IPS DF 6.9 (cell line): ENCODE results near the gene SLC27A3.

Source experiments
- DNase-seq: peaks from one replicate; pipeline ENCODE4 v3.0.0-alpha.2; 2013; ENCODE audit warnings: low read depth, low spot score
- H3K27ac ChIP-seq: one replicate; pipeline ENCODE4 v1.5.1; 2013; ENCODE audit warnings: low read length, control low read depth
- H3K27me3 ChIP-seq: 2 replicates; pipeline ENCODE4 v1.6.1; 2013; ENCODE audit warnings: mild to moderate bottlenecking, low read length; ENCODE audit not compliant: control insufficient read depth, insufficient read depth
- H3K36me3 ChIP-seq: 2 replicates; pipeline ENCODE4 v1.6.1; 2013; ENCODE audit warnings: low read length; ENCODE audit not compliant: control insufficient read depth, insufficient read depth
- H3K4me1 ChIP-seq: 2 replicates; pipeline ENCODE4 v1.6.1; 2013; ENCODE audit warnings: low read length; ENCODE audit not compliant: control insufficient read depth, insufficient read depth
- H3K4me3 ChIP-seq: 2 replicates; pipeline ENCODE4 v1.5.1; 2013; ENCODE audit warnings: mild to moderate bottlenecking, low read length
- H3K9me3 ChIP-seq: 2 replicates; pipeline ENCODE4 v1.6.1; 2013; ENCODE audit warnings: low read length, inconsistent platforms; ENCODE audit not compliant: control insufficient read depth, insufficient read depth
- WGBS: extraction: QIAGEN DNeasy Blood & Tissue Kit; methylation state at CpG from one replicate; pipeline ENCODE4 v1.1.7; 2013; ENCODE audit warnings: mixed read lengths, missing lambda C conversion rate; ENCODE audit not compliant: insufficient read length, insufficient coverage; 5-methylcytosine and 5-hydroxymethylcytosine counted together

SLC27A3 gene

DNA sequence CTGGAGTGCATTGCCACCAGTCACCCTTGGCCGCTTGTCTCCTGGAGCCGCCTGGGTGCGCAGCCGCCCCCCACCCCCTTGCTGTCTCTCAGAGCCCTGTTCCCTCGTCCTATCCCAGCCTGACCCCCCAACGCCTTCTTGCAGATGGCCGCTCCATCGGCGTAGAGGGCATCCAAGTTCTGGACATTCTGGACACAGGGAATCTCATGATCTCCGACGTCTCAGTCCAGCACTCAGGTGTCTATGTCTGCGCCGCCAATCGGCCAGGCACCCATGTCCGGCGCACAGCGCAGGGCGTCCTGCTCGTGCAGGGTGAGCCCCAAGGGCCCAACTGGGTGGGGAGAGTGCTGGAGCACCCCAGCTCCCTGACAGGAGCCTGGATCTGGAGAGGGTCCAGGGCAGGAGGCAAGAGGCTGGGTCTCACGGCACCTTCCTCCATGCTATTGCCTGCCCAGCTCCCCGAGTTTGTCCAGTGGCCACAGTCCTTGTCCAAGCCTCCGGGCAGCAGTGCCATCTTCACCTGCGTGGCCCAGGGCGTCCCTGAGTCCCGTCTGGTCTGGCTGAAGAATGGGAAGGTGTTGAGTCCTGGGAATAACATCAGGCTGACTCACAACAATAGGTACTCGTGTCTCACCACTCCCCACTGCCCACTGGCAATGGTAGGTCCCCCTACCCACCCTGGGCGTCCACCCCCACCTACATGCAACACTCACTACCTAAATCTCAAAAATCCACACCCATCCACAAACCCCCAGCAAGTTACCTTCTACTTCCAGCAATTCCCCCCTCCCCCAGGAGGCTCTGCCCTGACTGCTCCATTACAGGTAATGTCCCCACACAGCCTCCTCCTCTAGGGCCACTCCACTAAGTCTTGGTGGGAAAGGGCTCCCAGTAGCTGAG lies 24.6 kb downstream of the SLC27A3 start:
- no peak overlapping the region for H3K27ac ChIP-seq
- H3K4me1 ChIP-seq, result peaks cover 5% of the 10 kb centered on the region; the same call in 1 of the 2 replicates
- H3K9me3 ChIP-seq, result no peaks in the 10 kb centered on the region
- no peaks in the 10 kb centered on the region for H3K27me3 ChIP-seq
- H3K4me3 ChIP-seq, result no peak overlapping the region
- H3K36me3 ChIP-seq, result no peaks in the 10 kb centered on the region
- DNase-seq, result no peak
- WGBS, result no CpG with 5 or more reads among the region's 27 CpGs

DNA sequence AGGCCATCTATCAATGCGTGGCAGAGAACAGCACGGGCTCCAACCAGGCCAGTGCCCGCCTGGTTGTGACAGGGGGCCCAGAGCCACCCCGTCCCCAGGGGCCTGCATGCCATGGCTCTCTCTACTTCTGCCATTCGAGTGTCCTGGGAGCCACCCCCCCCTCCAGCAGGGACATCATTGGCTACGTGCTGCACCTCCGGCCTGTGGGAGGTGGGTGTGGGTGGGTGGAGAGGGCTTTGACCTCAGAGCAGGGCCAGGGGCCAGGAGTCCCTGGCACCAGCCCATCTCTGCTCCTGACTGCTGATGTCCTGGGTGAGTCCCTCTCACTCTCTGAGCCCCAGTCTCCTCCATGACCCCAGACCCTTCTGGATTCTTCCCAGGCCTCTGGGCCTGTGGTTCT lies 25.3 kb downstream of the SLC27A3 start:
- H3K27ac ChIP-seq, result no peak overlapping the region
- H3K4me1 ChIP-seq, result peaks cover under 1% of the 10 kb centered on the region; the same call in 1 of the 2 replicates
- H3K9me3 ChIP-seq, result no peaks in the 10 kb centered on the region
- no peak overlapping the region for H3K4me3 ChIP-seq
- H3K36me3 ChIP-seq, result no peaks in the 10 kb centered on the region
- no CpG with 5 or more reads among the region's 7 CpGs for WGBS
- DNase-seq, result no peak
- no peaks in the 10 kb centered on the region for H3K27me3 ChIP-seq

GRCh38 chr1:153801028-153801625 lies 25.9 kb downstream of the SLC27A3 start:
- WGBS, result no CpG with 5 or more reads among the region's 6 CpGs
- H3K27ac ChIP-seq, result no peak overlapping the region
- H3K27me3 ChIP-seq, result no peaks in the 10 kb centered on the region
- H3K9me3 ChIP-seq, result no peaks in the 10 kb centered on the region
- H3K36me3 ChIP-seq, result no peaks in the 10 kb centered on the region
- H3K4me3 ChIP-seq, result no peak overlapping the region
- H3K4me1 ChIP-seq, result no peaks in the 10 kb centered on the region; the same call in 1 of the 2 replicates
- DNase-seq, result no peak

GRCh38 chr1:153801786-153802697 lies 26.8 kb downstream of the SLC27A3 start:
- Histone ChIP-seq H3K36me3 (peaks cover under 1% of the 10 kb centered on the region; the same call in 1 of the 2 replicates), H3K4me1 (no peaks in the 10 kb centered on the region; the same call in 1 of the 2 replicates), H3K4me3 (no peak overlapping the region), H3K9me3 (no peaks in the 10 kb centered on the region), H3K27ac (no peak overlapping the region), H3K27me3 (no peaks in the 10 kb centered on the region)
- DNase-seq, result no peak
- no CpG with 5 or more reads among the region's 7 CpGs for WGBS

GRCh38 chr1:153803470-153804056 lies 28.4 kb downstream of the SLC27A3 start:
- Histone ChIP-seq H3K27me3 (no peaks in the 10 kb centered on the region), H3K27ac (no peak overlapping the region), H3K36me3 (peaks cover 3% of the 10 kb centered on the region; the same call in 1 of the 2 replicates), H3K4me3 (no peak overlapping the region), H3K9me3 (no peaks in the 10 kb centered on the region), H3K4me1 (no peaks in the 10 kb centered on the region; the same call in 1 of the 2 replicates)
- DNase-seq, result no peak
- WGBS, result no CpG with 5 or more reads among the region's 3 CpGs

DNA sequence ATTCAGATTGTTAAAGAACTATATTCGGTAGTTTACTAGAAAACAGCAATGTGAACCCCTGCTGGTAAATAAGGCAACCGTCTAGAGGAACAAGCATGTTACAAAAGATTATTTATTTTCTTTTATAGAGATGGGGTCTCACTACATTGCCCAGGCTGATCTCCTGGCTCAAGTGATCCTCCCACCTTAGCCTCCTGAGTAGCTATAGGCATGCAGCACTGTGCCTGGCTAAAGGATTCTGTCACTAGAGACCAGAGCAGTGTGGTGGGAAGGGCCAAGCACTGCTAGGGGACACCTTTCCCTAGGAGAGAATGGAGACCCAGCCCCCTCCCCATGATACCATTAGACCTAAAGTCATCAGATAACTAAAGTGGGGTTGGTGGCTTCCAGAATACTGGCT lies 28.9 kb downstream of the SLC27A3 start:
- WGBS, result no CpG with 5 or more reads among the region's 2 CpGs
- H3K4me1 ChIP-seq, result no peaks in the 10 kb centered on the region; the same call in 1 of the 2 replicates
- H3K9me3 ChIP-seq, result no peaks in the 10 kb centered on the region
- peaks cover 3% of the 10 kb centered on the region; the same call in 1 of the 2 replicates for H3K36me3 ChIP-seq
- H3K27me3 ChIP-seq, result no peaks in the 10 kb centered on the region
- no peak overlapping the region for H3K27ac ChIP-seq
- no peak overlapping the region for H3K4me3 ChIP-seq
- no peak for DNase-seq

DNA sequence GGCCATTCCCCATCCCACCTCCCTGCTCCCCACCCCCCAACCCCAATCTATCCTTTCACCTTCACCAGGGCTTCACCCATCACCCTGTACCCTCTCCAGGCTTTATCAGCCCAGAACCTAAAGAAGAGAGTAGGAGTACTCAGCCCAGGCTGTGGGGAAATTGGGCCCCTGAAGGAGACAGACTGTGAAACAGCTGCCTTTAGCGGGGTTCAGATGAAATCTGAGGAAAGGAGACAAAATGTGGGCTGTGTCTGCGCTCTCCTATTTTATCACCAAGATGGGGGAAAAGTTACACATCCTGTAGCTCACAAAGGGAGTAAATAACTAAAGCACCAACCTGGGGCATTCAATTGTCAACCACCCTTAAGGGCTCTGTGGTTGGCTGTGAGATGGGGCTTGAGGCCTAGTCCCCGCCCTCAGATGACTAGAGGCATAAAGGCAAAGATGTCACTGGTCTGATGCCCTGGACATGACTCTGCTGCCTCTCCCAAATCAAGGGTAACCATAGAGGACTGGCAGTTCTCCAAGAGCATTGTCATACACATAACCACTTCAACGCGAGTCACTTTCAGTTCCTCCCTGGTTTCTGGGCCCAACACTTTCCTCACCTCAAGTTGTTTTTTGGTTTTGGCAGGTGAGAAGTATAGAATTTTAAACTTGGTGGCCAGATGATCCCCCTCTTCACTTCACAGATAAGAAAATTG lies 30.0 kb downstream of the SLC27A3 start:
- no peak for DNase-seq
- Histone ChIP-seq H3K27ac (no peak overlapping the region), H3K27me3 (no peaks in the 10 kb centered on the region), H3K36me3 (peaks cover 6% of the 10 kb centered on the region; the same call in 1 of the 2 replicates), H3K9me3 (no peaks in the 10 kb centered on the region), H3K4me3 (no peak overlapping the region), H3K4me1 (no peaks in the 10 kb centered on the region)
- WGBS, result no CpG with 5 or more reads among the region's 5 CpGs

DNA sequence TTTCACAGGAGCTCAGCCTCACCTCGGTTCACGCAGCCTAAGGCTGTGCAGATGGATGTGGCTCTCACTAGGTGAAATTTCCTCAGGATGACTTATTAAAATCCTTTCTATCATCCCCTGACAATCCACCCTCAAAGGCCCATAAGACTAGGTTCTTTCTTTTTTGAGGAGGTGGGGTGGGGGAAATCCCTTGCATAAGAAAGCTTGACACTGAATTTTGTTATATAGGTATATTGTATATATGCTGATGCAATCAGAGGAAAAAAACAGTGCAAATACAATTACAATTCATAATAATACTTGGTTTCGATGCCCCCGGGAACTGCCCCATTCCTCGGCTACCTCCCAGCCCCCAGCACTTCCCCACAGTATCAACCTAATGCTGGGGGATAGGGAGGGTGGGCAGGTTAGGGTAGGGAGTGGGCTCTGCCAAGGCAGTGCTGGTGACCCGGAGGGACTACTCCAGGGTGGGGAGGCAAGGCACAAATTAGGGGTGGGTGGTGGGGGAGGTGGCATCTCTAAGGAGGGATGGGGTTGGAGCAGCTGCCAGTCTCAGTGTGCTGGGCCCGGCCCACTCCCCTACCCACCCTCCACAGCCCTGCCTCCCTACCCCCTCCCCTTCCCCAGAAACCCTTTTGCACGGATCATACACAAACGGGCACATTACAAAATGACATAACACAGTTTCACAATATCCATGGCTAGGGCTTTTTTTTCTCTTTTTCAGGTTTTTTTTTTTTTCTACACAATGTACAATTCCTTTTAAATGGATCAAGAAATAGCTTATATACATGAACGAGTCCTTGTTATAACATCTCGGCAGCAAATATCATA lies 30.9 kb downstream of the SLC27A3 start:
- Histone ChIP-seq H3K4me1 (no peaks in the 10 kb centered on the region), H3K27me3 (no peaks in the 10 kb centered on the region), H3K27ac (no peak overlapping the region), H3K9me3 (no peaks in the 10 kb centered on the region), H3K36me3 (peaks cover 7% of the 10 kb centered on the region; the same call in 1 of the 2 replicates), H3K4me3 (no peak overlapping the region)
- no CpG with 5 or more reads among the region's 11 CpGs for WGBS
- no peak for DNase-seq

DNA sequence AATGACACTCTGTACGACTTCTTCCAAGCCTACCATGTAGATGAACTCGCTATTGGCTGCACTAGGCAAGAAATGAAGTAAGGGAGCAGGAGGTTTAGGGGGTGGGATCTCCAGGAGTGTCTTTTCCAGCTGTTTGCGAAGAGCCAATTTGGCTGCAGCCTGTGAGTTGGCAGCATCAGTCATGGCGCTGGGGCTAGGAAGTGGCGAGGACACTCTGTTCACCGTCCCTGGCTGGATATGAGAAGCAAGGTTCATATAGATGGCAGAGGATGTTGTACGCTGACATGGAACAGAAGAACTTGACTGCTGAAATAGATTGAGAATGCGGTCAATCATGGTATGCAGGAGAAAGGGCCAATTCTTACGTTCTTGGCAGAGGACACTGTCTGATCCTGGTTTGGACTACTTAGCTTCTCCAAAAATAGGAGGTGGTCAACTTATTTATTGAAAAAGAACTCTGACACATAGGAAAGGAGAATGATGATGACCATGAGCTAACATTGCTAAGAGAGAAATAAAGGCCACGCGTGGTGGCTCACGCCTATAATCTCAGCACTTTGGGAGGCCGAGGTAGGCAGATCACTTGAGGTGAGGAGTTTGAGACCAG lies 41.2 kb downstream of the SLC27A3 start:
- H3K27ac ChIP-seq, result no peak overlapping the region
- no peak overlapping the region for H3K4me3 ChIP-seq
- H3K9me3 ChIP-seq, result no peaks in the 10 kb centered on the region
- H3K36me3 ChIP-seq, result peaks cover 29% of the 10 kb centered on the region
- no peak for DNase-seq
- H3K4me1 ChIP-seq, result no peaks in the 10 kb centered on the region
- no CpG with 5 or more reads among the region's 13 CpGs for WGBS
- H3K27me3 ChIP-seq, result no peaks in the 10 kb centered on the region
